ENCODE measurements around the gene GLTP.
"Not testable (repeated sequence)": the region's sequence is repeated elsewhere in the genome, so short reads cannot be mapped to it uniquely, and the experiment has no call there.

GLTP gene

GRCh38 chr12:109902891-109903418 lies 22.6 kb upstream of the GLTP start:
- H3K4me3 ChIP-seq (ENCODE audit: low read depth, low read length) = no peak overlapping the region
- no peak for TF ChIP-seq CTCF (IDR thresholded peaks at IDR 0.05; ENCODE audit: borderline replicate concordance, insufficient read depth, low read depth, low read length)

- H3K4me3 ChIP-seq (ENCODE audit: low read depth, low read length) = peak overlapping the region; percentile 74
- no peak for TF ChIP-seq CTCF (IDR thresholded peaks at IDR 0.05; ENCODE audit: borderline replicate concordance, insufficient read depth, low read depth, low read length)
Observed at GRCh38 chr12:109900752-109901580, 20.6 kb upstream of the GLTP start.

DNA sequence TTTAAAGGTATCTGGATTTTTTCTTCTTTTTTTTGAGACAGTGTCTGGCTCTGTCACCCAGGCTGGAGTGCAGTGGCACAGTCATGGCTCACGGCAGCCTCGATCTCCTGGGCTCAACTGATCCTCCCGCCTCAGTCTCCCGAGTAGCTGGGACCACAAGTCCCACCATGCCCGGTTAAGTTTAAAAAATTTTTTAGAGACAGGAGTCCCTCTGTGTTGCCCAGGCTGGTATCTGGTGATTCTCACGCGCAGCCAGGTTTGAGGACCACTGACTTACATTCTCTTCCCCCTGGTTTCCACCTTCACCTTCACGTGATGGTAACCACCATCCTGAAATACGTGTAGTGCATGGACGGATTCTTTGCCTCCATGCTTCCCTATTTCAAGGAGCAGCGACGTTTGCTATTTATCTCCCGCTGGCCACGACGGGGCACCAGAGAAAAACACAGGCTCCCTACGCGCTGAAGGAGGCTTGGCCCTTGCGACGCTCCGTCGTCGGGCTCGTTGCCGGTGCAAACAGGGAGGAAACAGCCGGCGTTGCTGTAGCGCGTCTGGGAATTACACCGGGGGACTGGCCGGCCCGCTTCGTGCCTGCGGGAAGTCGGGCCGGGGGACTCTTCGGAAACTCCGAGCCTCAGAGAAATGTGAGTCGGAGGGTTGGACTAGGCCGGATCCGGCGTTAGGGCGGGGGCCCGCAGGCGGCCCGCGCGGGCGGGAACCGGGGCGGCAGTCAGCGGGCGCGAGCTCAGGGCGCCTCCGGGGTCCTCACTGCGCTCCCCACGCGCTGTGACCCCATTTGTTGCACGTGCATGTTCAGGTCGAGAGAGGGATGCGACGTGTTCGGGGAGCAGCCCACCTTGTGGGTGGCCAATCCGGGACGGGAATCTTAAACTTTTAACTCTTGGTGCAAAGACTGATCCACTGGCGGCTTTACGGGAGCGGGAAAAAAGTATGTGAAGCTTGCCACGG lies 19.7 kb upstream of the GLTP start, which contains the start of gene TCHP:
TSS of gene TCHP (plus strand) at position 492 of the 969 bp plus-strand sequence. CDS start 2,753 bp downstream, outside the sequence.
- H3K4me3 ChIP-seq (ENCODE audit: low read depth, low read length) = peak within 1 kb of the TSS; percentile 74
- TF ChIP-seq CTCF (IDR thresholded peaks at IDR 0.05; ENCODE audit: borderline replicate concordance, insufficient read depth, low read depth, low read length) = no peak

GRCh38 chr12:109899345-109899744 lies 19.0 kb upstream of the GLTP start:
- not testable (repeated sequence) for H3K4me3 ChIP-seq (ENCODE audit: low read depth, low read length)

GRCh38 chr12:109897029-109897428 lies 16.7 kb upstream of the GLTP start:
- no peak overlapping the region for H3K4me3 ChIP-seq (ENCODE audit: low read depth, low read length)
- TF ChIP-seq CTCF (IDR thresholded peaks at IDR 0.05; ENCODE audit: borderline replicate concordance, insufficient read depth, low read depth, low read length) = no peak

DNA sequence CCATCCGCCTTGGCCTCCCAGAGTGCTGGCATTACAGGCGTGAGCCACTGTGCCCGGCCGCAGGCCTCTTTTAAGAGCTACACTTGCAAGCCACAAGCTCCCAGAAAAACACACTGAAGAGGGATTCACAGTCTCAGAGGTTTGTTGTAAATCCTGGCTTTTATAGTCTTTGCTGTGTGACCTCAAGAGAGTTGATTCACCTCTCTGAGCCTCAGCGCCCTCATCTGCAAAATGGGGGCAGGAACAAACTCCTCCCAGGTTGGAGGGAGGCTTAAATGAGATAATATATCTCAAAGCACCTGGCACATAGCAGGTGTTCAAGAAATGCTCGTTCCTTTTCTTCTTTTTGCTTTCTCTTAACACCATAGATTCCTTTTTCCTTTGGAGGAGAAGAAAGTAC lies 15.8 kb upstream of the GLTP start:
- TF ChIP-seq CTCF (IDR thresholded peaks at IDR 0.05; ENCODE audit: borderline replicate concordance, insufficient read depth, low read depth, low read length) = no peak
- H3K4me3 ChIP-seq (ENCODE audit: low read depth, low read length) = no peak overlapping the region

DNA sequence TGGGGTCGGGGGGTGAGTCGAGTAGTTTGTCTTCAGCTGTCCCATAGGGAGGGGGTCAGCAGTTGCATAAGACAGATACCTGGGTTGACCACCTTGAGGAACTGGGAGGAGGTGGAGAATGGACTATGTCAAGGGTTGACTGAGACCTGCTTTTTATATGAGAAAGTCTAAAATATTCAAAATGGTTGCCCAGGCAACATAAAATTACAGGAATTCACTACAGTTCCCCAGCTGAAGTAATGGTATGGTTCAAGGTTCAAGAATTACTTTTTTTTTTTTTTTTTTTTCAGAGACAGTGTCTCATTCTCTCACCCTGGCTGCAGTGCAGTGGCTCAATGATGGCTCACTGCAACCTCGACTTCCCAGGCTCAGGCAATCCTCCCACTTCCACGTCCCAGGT lies 14.6 kb upstream of the GLTP start:
- TF ChIP-seq CTCF (IDR thresholded peaks at IDR 0.05; ENCODE audit: borderline replicate concordance, insufficient read depth, low read depth, low read length) = no peak
- H3K4me3 ChIP-seq (ENCODE audit: low read depth, low read length) = no peak overlapping the region
